ENCODE results near the gene MAX.
"Not testable (repeated sequence)": the region's sequence is repeated elsewhere in the genome, so short reads cannot be mapped to it uniquely, and the experiment has no call there.

Gene MAX

DNA sequence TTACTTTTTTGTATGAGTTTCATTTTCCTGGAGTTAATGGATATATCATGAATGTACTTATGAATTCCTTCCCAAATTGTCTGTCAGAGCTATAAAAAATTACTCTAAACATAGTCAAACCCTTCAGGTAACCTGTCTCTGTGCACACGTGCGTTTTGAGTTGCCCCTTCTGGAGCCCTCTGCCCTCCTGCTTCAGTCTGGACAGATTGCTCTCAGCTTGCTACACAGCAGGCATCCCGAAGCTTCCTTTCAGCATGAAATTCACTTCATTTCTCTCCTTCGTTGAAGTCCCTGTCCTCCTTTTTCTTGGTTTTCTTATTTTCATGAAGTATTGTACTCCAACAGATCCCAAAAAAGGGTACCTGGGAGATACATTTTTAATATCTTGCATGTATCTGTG is 68.3 kb downstream of the MAX start:
- DNase-seq (ENCODE audit: low spot score), result no peak

DNA sequence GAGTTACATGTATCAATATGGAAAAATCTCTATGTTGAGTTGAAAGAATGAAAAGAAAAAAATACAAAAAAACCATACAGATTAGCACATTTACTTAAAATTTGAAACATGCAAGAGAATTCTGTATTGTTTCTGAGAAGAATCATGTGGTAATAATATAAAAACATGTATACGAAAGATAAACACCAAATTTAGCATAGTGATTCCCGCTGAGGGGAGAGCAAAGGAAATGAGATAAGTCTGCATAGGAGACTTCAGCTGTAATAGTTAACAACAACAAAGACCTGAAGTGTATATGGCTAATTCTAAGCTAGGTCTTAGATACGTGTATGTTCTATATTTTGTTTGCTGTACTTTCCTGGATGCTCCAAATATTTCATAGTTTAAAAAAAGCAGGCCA is 69.1 kb downstream of the MAX start:
- DNase-seq (ENCODE audit: low spot score), result no peak

DNA sequence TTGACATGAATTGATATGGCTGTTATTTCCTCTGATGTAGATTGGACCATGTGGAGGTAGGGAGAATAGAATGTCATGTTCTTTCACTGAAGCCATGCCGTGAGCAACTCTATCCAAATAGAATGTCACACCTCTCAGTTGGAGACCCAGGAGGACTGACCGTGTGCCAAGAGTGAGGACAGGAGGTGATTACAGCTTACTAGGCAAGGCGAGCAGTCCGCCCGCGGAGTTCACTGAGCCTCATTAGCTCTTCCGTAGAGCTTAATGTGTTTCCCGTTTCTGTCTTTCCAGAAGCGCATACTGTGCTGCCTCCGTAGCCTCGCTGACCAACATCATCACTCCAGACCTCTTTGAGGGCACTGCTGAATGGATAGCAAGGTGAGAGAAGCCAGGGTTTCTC is 70.0 kb downstream of the MAX start:
- no peak for DNase-seq (ENCODE audit: low spot score)

DNA sequence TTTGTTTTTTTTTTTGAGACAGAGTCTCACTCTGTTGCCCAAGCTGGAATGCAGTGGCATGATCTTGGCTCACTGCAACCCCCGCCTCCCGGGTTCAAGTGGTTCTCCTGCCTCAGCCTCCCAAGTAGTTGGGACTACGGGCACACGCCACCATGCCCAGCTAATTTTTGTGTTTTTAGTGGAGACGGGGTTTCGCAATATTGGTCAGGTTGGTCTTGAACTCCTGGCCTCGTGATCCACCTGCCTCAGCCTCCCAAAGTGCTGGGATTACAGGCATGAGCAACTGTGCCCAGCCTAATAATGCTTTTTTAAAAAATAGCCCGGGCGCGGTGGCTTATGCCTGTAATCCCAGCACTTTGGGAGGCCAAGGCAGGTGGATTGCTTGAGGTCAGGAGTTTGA is 71.0 kb downstream of the MAX start:
- not testable (repeated sequence) for DNase-seq (ENCODE audit: low spot score)

DNA sequence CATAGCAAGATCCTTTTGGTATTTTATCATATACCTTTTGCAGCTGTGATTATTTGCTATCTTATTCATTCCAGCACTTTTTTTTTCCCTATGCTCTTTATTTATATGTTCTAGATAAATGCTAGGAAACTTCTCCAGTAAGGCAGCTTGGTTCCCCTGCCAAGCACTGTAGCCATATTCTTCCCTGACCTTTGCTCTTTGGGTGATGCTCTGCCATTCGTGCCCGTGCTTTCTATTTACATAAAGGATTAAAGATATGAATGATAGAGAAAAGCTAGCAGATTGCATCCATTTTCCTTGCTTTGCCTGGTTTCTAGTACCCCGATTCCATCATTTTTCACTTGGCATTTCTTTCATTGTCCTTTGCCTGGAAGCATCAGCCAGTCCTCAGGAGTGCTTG is 73.4 kb downstream of the MAX start:
- no peak for DNase-seq (ENCODE audit: low spot score)

DNA sequence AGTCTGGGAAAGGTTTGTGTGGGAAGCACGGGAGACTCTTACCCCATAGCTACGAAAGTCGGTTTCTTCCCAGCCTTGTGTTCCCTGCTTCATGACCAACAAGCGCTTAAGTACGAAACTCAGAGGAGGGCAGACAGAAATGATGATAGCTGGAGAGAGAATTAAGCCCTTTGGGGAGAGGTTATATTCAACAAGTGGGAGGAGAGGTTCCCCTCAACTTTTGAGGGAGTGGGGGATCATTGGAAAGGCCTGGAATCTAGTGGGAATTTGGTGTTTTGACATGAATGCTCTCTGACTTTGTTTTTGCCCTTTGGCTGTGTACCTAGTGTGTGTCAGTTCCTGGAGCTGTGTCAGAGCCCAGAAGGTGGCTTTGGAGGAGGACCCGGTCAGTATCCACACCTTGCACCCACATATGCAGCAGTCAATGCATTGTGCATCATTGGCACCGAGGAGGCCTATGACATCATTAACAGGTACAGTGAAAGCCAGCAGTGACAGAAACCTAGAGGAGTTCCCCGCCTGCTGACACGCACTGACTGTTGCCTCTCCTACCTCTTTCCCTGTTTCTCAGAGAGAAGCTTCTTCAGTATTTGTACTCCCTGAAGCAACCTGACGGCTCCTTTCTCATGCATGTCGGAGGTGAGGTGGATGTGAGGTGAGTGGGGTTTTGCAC is 75.1 kb downstream of the MAX start:
- DNase-seq (ENCODE audit: low spot score), result no peak

DNA sequence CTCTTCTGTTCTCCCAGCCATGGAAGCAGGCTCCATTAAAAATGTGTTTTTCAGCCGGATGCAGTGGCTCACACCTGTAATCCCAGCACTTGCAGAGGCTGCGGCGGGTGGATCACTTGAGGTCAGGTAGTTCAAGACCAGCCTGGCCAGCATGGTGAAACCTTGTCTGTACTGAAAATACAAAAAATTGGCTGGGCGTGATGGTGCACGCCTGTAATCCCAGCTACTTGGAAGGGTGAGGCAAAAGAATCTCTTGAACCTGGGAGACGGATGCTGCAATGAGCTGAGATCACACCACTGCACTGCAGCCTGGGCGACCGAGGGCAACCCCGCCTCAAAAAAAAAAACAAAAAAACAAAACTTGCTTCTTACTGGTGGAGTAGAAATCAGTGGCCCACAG is 75.8 kb downstream of the MAX start:
- no peak for DNase-seq (ENCODE audit: low spot score)

DNA sequence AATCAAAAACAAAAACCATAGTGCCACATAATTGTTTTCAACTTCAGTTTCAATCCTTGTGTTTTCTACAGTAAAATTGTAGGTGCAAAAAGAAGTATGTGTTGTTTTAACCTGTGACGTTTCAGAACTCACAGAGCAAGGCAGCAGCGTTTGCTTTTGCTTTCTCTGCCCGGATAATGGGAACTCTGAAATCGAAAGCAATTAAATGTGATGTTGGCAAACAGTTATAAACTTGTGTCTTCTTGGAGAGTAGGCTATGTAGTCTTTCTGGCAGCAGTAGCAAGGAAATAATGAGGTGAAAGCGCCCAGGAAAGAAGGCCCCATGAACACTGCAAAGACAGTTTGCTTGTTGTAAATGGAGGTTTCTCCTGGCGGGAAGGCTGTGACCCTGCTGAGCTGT is 76.5 kb downstream of the MAX start:
- no peak for DNase-seq (ENCODE audit: low spot score)
